GM18520 (cell line): Measurements from ENCODE around the gene UAP1.
A peak's percentile ranks its signal among the peaks of the same experiment; 100 is the strongest.
"Not testable (repeated sequence)": the region's sequence is repeated elsewhere in the genome, so short reads cannot be mapped to it uniquely, and the experiment has no call there.

ENCODE experiments used
- ATAC-seq: cut with Tn5 transposase; IDR thresholded peaks from one replicate; pipeline ENCODE4 v1.9.1; 2021; ENCODE audit not compliant: unreplicated experiment

UAP1 gene

GRCh38 chr1:162564762-162565218, 3.3 kb downstream of the UAP1 start:
- no peak for ATAC-seq

GRCh38 chr1:162565460-162565859, 3.9 kb downstream of the UAP1 start:
- ATAC-seq = peak; percentile 32

GRCh38 chr1:162566870-162567269, 5.3 kb downstream of the UAP1 start:
- no peak for ATAC-seq

- no peak for ATAC-seq
Measured at GRCh38 chr1:162568802-162569201, 7.3 kb downstream of the UAP1 start.

GRCh38 chr1:162570718-162571117, 9.2 kb downstream of the UAP1 start:
- ATAC-seq = no peak

- not testable (repeated sequence) for ATAC-seq
Measured at GRCh38 chr1:162571121-162571520, 9.6 kb downstream of the UAP1 start.

GRCh38 chr1:162571696-162572095, 10.2 kb downstream of the UAP1 start:
- ATAC-seq = no peak

GRCh38 chr1:162573136-162573535, 11.6 kb downstream of the UAP1 start:
- no peak for ATAC-seq

- ATAC-seq = no peak
Measured at GRCh38 chr1:162578071-162578700, 16.7 kb downstream of the UAP1 start.

- no peak for ATAC-seq
Measured at GRCh38 chr1:162578936-162579335, 17.4 kb downstream of the UAP1 start.

GRCh38 chr1:162580308-162580707, 18.8 kb downstream of the UAP1 start:
- no peak for ATAC-seq

GRCh38 chr1:162582901-162583300, 21.4 kb downstream of the UAP1 start:
- ATAC-seq = not testable (repeated sequence)

- not testable (repeated sequence) for ATAC-seq
Measured at GRCh38 chr1:162585101-162585500, 23.6 kb downstream of the UAP1 start.

GRCh38 chr1:162587347-162587746, 25.8 kb downstream of the UAP1 start:
- no peak for ATAC-seq

GRCh38 chr1:162587761-162588260, 26.3 kb downstream of the UAP1 start:
- no peak for ATAC-seq

GRCh38 chr1:162590101-162590500, 28.6 kb downstream of the UAP1 start:
- no peak for ATAC-seq

- no peak for ATAC-seq
Measured at GRCh38 chr1:162590686-162591085, 29.2 kb downstream of the UAP1 start.

GRCh38 chr1:162596514-162597170, 35.1 kb downstream of the UAP1 start:
- no peak for ATAC-seq

- no peak for ATAC-seq
Measured at GRCh38 chr1:162599451-162599850, 37.9 kb downstream of the UAP1 start.

- ATAC-seq = not testable (repeated sequence)
Measured at GRCh38 chr1:162603117-162603516, 41.6 kb downstream of the UAP1 start.

GRCh38 chr1:162605225-162605927, 43.9 kb downstream of the UAP1 start:
- ATAC-seq = no peak

GRCh38 chr1:162609306-162609705, 47.8 kb downstream of the UAP1 start:
- ATAC-seq = no peak
